GM21360 (cell line): ENCODE measurements around the gene ZDHHC14.
A peak's percentile ranks its signal among the peaks of the same experiment; 100 is the strongest.

Experiments used
- ATAC-seq: cut with Tn5 transposase; IDR thresholded peaks from one replicate; pipeline ENCODE4 v1.9.1; 2021; ENCODE audit warnings: mild to moderate bottlenecking, moderate library complexity; ENCODE audit not compliant: unreplicated experiment

Gene ZDHHC14

GRCh38 chr6:157438611-157439111 is 57.7 kb downstream of the ZDHHC14 start:
- no peak for ATAC-seq

DNA sequence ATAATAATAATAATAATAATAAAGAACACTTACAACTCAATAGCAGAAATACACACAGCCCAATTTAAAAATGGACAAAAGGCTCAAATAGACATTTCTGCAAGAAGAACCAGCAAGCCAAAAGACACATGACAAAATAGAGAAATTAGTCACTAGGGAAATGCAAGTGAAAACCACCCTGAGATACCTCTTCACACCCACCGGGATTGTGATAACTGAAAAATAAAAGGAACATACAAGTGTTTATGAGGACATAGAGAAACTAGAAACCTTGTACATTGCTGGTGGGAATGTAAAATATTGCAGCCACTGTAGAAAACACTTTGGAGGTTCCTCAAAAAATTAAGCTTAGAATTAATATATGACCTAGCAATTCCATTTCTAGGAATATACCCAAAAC is 59.2 kb downstream of the ZDHHC14 start:
- ATAC-seq = no peak

- ATAC-seq = no peak
These were observed 61.3 kb downstream of the ZDHHC14 start for GRCh38 chr6:157442291-157442690.

- ATAC-seq = peak; percentile 82
These were observed 62.2 kb downstream of the ZDHHC14 start for GRCh38 chr6:157443066-157443800.

DNA sequence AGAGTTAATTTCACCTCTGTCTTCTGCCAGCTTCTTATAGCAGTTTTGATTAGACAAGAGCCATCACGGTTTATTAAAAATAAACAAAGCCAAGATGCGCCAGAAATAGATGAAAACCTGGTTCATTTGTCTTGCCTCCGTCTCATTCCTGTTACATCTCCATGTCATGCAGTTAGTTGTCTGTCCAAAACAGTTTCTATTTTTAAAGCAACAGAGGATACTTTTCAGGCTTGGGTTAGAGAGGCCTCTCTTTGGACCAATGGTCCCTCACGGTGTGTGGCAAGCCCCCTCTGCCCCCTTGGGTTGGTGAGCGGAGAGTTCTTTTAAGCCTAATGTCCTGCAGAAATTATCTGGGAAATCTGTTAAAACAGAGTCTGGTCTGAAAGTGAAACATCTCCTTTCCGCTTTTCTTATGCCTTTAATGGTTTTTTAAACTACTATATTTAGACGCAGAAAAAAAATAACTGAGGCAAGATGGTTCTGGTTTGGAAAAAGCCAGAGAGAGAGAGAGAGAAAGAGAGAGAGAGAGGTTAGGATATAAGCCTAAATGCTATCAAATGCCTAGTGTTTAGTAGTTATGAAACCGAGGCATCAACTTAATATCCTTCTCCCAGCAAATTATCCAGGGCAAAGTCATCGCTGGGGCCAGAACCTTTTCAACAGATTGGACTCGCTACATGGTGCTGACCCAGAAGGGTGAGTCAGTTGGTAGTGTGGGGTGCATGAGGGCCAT is 64.5 kb downstream of the ZDHHC14 start:
- no peak for ATAC-seq

DNA sequence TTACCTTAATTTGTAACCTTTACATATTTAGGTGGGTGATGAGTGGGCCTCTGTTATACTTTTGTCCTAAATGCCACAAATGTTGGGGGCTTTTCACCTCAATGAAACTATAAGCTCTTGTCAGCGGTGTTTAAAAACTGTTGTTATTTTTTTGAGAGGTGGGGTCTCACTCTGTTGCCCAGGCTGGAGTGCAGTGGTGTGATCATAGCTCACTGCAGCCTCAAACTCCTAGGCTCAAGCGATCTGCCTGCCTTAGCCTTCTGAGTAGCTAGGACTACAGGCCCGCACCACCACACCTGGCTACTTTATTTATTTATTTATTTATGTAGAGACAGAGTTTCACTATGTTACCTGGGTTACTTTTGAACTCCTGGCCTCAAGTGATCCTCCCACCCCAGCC is 66.7 kb downstream of the ZDHHC14 start:
- ATAC-seq = no peak

- no peak for ATAC-seq
These were observed 68.6 kb downstream of the ZDHHC14 start for GRCh38 chr6:157449610-157450009.

- no peak for ATAC-seq
These were observed 70.1 kb downstream of the ZDHHC14 start for GRCh38 chr6:157450931-157451742.

DNA sequence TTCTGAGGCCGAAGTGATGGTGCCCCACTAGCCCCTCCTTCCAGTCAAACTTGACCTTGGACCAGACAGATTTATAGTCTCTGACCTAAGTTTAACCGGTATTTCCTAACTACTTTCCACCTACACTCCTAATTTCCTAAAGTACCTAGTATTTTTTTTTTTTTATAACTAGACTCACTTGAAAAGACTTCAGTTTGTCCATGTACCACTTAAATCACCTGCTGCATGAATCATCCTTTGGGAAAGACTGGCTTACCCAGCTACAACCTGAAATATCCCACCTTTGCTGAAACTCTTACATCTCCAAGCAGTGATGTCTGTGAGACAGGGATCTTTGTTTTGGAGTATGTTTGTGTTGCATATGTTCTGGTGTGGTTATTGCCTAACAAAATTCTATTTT is 71.1 kb downstream of the ZDHHC14 start:
- ATAC-seq = no peak

- no peak for ATAC-seq
These were observed 72.1 kb downstream of the ZDHHC14 start for GRCh38 chr6:157453131-157453530.

- no peak for ATAC-seq
These were observed 73.0 kb downstream of the ZDHHC14 start for GRCh38 chr6:157453978-157454377.

GRCh38 chr6:157454762-157455714 is 74.0 kb downstream of the ZDHHC14 start:
- ATAC-seq = no peak

DNA sequence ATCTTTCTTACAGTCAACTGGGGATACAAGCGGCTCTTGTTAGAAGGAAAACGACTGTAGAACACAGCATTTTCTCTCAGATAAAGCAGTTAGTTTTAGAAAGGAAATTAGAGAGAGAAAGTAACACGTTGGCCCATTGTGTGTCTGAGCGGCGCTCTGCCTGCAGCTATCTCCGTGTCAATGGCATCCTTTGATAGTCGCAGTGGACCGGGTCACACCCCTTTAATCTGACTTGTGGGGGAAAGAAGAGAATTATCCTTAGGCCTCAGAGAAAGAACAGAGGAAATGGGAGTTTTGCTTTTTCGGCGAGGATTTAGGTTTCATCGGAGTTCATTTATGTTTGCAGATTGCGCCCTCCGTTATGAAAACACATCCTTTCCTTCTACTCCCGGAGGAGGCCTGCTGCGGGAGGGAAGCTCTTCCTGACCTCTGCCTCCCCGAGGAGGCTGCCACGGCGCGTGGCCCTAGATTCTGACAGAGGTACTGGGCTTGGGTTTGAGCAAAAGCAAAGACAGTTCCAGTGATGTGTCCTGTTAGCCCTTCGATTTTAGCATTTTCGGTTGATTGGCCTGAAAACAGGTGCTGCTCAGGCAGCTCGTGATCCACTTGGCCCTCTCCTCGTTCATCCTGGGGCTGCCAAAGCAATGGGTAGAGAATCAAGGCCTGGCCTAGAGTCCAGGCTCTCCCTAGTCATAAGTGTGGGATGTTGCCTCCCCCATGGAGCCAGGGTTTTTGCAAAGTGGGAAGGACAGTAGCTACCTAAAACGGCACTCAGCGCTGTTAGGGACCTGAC is 74.9 kb downstream of the ZDHHC14 start:
- ATAC-seq = no peak

DNA sequence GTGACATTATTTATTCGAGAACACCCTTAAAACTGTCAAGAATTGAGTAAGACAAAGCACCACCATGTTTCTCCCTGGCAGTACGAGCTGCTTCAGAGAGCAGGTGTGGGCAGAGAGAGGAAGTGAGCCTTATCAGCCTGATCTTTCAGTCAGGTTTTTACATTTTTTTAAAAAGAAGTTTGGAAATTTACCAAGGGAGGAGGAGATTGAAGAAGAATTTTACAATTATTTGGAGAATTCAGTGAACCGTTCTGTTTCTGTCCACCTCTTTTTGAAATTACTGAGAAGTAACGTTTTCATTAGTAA is 75.5 kb downstream of the ZDHHC14 start:
- ATAC-seq = no peak

DNA sequence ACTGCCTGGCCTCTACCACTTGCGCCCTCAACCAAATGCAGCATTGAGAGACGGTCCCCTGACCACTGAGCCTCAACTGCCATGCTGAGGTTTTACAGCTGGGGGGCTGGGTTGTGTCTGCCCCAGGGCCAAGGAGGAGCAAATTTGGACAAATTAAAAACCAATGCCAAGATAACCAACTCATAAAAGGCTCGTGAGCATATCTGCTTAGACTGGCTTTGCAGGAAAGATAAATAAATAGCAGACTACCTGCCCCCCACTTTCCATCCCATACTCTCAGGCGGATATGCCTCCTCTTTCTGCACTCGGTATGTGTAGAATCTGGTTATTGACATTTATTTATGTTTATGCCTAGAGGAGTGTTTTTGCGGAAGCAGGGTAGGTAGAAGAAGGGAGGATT is 76.8 kb downstream of the ZDHHC14 start:
- no peak for ATAC-seq

- no peak for ATAC-seq
These were observed 78.3 kb downstream of the ZDHHC14 start for GRCh38 chr6:157459327-157459726.

GRCh38 chr6:157460182-157460999 is 79.4 kb downstream of the ZDHHC14 start:
- ATAC-seq = peak; percentile 7

DNA sequence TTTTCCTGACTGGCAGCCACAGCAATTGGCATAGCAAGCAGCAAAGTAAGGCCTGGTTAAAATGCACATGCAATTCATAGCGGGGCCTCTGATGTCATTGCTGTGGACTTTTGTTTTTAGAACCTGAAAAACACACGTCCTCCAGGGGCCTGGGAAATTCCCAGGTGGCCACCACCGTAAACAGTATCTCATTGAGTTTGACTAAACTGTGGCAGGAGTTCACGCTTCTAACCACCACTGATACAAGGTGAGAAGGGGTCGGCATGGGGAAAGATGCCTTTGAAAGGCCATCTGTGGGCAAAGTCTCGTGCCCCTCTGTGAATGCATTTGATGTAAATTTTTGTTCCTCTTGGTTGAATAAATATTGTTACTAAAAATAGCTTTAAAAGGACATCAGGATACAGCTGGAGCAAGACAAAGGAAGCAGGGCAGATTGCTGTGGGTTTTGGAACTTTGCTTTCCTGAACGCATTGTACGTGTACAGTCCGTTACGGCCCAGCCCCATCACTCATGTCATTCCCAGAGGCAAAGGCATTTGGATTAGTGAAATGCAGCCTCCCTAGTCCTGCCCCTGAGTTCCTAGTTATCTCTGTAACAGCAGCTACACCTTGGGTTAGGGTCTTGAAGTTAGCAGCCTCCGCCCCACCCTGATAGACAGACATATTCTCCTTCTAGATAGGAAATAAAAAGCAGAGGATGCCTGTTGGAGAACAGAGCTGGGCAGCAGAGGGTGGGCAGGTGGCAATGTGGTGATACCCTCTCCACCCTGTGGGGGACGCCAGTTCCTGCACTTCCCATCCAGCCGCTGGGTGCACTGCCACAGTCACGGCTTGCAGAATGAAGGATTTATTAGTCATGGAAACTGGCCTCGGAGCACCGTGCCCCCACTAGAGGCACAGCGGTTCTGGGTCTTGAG is 80.3 kb downstream of the ZDHHC14 start:
- peak; percentile 62 for ATAC-seq
